ENCODE measurements around the gene NUDCD3. TPM values are rescaled to one million over a fixed set of nuclear protein-coding genes. Genes with fewer than 3 reads are reported as not detected.

NUDCD3 gene
- total RNA-seq, 1 donor, result 47.1 TPM

- no peak for TF ChIP-seq CTCF (IDR thresholded peaks at IDR 0.05; ENCODE audit: insufficient read depth, low read length)
- no peak overlapping the region for H3K4me3 ChIP-seq (ENCODE audit: low read depth, low read length)
- DNase-seq (ENCODE audit: low read depth), result no peak
Observed at GRCh38 chr7:44484482-44485313, 5.8 kb downstream of the NUDCD3 start.

DNA sequence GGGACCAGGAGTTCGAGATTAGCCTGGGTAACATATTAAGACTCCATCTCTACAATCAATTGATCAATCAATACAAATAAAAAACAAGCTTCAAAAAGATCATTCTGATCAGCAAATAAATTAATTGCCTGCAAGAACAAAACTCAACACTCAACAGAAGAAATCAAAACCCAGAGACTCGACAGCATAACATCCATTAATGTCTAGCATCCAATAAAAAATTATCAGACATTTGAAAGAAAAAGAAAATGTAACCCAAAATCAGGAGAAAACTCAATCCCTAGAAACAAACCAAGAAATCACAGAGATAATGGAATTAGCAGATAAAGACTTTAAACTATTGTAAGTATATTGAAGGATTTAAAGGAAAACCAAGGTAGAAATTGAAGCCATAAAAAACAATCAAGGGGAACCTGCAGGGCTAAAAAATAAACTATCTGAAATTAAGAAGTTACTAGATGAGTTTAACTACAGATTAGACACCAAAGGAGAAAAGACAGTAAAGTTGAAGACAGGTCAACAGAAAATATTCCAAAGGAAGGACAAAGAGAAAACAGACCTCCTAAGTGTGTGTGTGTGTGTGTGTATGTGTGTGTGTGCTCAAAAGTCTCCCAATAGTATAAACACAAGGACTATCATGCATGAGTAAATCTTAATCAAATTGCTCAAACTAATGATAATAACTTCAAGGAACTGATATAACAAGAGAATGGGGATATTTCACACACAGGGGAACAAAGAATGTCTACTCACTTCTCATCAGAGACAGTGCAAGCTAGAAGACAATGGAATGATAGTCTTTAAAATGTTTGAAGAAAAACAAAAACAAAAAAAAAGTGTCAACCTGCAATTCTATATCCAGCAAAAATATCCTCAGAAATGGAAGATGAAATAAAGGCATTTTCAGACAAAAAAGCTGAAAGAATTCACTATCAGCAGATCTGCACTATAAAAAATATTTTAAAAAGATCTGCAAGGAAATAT lies 7.7 kb downstream of the NUDCD3 start:
- no peak overlapping the region for H3K4me3 ChIP-seq (ENCODE audit: low read depth, low read length)
- TF ChIP-seq CTCF (IDR thresholded peaks at IDR 0.05; ENCODE audit: insufficient read depth, low read length), result no peak
- DNase-seq (ENCODE audit: low read depth), result no peak

DNA sequence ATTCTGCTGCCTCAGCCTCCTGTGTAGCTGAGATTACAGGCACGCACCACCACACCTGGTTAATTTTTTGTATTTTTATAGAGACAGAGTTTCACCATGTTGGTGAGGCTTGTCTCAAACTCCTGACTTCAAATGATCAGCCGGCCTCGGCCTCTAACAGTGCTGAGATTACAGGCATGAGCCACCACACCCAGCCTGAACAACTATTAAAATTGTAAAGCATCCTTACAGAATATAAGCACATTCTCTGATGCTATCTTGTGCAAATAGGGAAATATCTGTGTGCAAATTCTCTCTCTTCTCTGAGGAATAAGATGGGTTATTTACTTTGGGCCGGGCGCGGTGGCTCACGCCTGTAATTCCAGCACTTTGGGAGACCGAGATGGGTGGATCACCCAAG lies 12.5 kb downstream of the NUDCD3 start:
- DNase-seq (ENCODE audit: low read depth), result no peak
- TF ChIP-seq CTCF (IDR thresholded peaks at IDR 0.05; ENCODE audit: insufficient read depth, low read length), result no peak
- no peak overlapping the region for H3K4me3 ChIP-seq (ENCODE audit: low read depth, low read length)

GRCh38 chr7:44477063-44477830 lies 13.2 kb downstream of the NUDCD3 start:
- no peak overlapping the region for H3K4me3 ChIP-seq (ENCODE audit: low read depth, low read length)
- peak; percentile 87 for DNase-seq (ENCODE audit: low read depth)
- peak; percentile 99 for TF ChIP-seq CTCF (IDR thresholded peaks at IDR 0.05; ENCODE audit: insufficient read depth, low read length)

GRCh38 chr7:44476313-44476712 lies 14.1 kb downstream of the NUDCD3 start:
- no peak for DNase-seq (ENCODE audit: low read depth)
- TF ChIP-seq CTCF (IDR thresholded peaks at IDR 0.05; ENCODE audit: insufficient read depth, low read length), result no peak
- no peak overlapping the region for H3K4me3 ChIP-seq (ENCODE audit: low read depth, low read length)

DNA sequence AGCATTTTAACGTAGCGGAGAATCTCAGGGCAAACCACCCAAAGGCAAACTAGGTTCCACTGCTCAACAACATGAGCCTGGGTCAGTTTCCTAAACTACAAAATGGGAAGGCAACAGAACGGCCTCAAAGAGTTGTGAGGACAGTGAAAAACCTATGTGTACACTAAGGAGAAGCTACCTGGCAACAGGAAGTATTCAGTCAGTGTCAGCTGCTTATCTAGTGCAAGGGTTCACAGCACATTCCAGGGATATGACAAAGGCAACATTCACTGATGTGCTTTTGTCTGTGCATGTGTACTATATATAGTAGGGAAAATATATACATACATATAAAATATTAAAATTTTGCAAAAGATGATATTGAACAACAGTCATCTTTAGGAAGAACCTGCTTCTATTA lies 17.2 kb downstream of the NUDCD3 start:
- H3K4me3 ChIP-seq (ENCODE audit: low read depth, low read length), result no peak overlapping the region
- no peak for TF ChIP-seq CTCF (IDR thresholded peaks at IDR 0.05; ENCODE audit: insufficient read depth, low read length)
- DNase-seq (ENCODE audit: low read depth), result peak; percentile 33
